D721Med (cell line): ENCODE results near the gene ALOX12.
"Not testable (repeated sequence)": the region's sequence is repeated elsewhere in the genome, so short reads cannot be mapped to it uniquely, and the experiment has no call there.

Experiments
- DNase-seq: peaks from one replicate; pipeline ENCODE4 v3.0.0; 2011; ENCODE audit warnings: low spot score; ENCODE audit not compliant: insufficient read length
- FAIRE-seq: peaks from 2 replicates; lab custom pipeline; 2011; peaks lifted over from hg19 to GRCh38; lab: Jason Lieb, UNC
- TF ChIP-seq, protein P1 (sequence below): IDR thresholded peaks from 2 replicates; pipeline ENCODE4 v1.5.1; 2012; ENCODE audit warnings: mild to moderate bottlenecking, control low read depth; ENCODE audit not compliant: insufficient read depth; ENCODE audit errors: missing control alignments

Gene ALOX12

DNA sequence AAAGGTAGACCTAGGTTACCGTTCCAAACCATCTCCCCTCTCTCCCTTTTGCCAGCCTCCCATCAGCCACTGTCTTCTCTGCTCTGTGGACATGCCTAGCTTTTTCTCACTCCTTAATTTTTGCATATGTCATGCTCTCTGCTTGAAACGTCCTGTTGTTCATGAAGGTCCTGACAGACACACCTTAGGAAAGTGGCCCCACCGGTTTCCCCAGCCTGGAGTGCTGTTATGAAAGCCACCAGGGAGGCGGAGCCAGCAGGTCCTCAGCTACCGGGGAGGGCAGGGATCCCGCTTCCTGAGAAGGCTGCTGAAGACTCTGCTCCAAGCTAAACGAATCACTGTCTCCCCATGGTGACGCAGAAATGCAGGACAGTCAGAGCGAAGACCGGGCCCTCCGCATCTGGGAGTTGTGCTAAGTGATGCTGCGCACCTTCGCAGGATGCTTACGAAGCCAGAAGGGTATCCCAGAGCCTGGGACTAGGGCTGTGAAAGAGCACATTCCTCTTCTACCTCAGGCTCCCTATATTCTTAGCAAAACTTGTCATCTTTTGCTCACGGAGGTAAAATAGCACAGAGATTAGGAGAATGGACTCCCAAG is 50.4 kb downstream of the ALOX12 start:
- TF ChIP-seq, protein P1, sequence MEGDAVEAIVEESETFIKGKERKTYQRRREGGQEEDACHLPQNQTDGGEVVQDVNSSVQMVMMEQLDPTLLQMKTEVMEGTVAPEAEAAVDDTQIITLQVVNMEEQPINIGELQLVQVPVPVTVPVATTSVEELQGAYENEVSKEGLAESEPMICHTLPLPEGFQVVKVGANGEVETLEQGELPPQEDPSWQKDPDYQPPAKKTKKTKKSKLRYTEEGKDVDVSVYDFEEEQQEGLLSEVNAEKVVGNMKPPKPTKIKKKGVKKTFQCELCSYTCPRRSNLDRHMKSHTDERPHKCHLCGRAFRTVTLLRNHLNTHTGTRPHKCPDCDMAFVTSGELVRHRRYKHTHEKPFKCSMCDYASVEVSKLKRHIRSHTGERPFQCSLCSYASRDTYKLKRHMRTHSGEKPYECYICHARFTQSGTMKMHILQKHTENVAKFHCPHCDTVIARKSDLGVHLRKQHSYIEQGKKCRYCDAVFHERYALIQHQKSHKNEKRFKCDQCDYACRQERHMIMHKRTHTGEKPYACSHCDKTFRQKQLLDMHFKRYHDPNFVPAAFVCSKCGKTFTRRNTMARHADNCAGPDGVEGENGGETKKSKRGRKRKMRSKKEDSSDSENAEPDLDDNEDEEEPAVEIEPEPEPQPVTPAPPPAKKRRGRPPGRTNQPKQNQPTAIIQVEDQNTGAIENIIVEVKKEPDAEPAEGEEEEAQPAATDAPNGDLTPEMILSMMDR: no peak
- FAIRE-seq (no peak), DNase-seq (no peak)

GRCh38 chr17:7046725-7047397 is 51.0 kb downstream of the ALOX12 start:
- not testable (repeated sequence) for DNase-seq, FAIRE-seq

GRCh38 chr17:7047566-7047965 is 51.7 kb downstream of the ALOX12 start:
- TF ChIP-seq, protein P1: no peak
- DNase-seq (no peak), FAIRE-seq (no peak)

- TF ChIP-seq, protein P1: no peak
- FAIRE-seq (no peak), DNase-seq (no peak)
Observed at GRCh38 chr17:7048968-7049367, 53.1 kb downstream of the ALOX12 start.

DNA sequence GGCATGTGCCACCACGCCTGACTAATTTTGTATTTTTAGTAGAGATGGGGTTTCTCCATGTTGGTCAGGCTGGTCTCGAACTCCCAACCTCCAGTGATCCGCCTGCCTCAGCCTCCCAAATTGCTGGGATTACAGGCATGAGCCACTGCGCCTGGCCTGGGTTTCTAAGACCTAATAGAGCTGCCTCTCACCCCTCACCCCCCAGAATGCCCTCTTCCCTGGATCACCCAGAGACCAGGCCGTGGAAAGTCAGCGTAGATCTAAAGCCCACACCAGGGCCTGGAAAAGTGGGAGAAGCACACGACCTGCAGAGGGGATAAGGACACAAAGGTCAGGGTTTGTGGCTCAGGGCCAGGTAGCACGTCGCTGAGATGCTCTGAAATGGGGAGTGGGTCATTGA is 54.7 kb downstream of the ALOX12 start:
- FAIRE-seq, DNase-seq: not testable (repeated sequence)

DNA sequence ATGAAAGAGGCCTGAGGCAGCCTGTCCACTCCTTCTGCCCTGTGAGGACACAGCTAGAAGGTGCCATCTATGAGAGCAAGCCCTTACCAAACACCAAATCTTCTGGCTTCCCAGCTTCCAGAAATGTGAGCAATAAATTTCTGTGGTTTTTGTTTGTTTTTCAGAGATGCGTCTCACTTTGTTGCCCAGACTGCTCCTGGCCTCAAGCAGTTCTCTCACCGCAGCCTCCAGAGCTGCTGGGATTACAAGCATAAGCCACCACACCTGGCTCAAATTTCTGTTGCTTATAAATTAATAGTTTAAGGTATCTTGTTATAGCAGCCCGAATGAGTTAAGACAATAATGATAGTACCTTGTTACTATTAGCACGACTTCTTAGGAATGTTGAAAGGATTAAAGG is 60.5 kb downstream of the ALOX12 start:
- DNase-seq: no peak
- FAIRE-seq: no peak
- TF ChIP-seq, protein P1: no peak

- TF ChIP-seq, protein P1: no peak
- FAIRE-seq: no peak
- no peak for DNase-seq
Observed at GRCh38 chr17:7058831-7059447, 63.1 kb downstream of the ALOX12 start.
